Fibroblast of the conjunctiva (primary cell): ENCODE measurements around the gene SLC24A2.

Experiments used
- DNase-seq: peaks from one replicate; pipeline ENCODE4 v3.0.0-alpha.2; 2010; ENCODE audit warnings: low read depth

The SLC24A2 gene

GRCh38 chr9:19757745-19758144 lies 31.1 kb downstream of the SLC24A2 start:
- no peak for DNase-seq

GRCh38 chr9:19754921-19755320 lies 33.9 kb downstream of the SLC24A2 start:
- no peak for DNase-seq

GRCh38 chr9:19748278-19749126 lies 40.3 kb downstream of the SLC24A2 start:
- no peak for DNase-seq

GRCh38 chr9:19746223-19746622 lies 42.6 kb downstream of the SLC24A2 start:
- no peak for DNase-seq

GRCh38 chr9:19741178-19741577 lies 47.7 kb downstream of the SLC24A2 start:
- DNase-seq: no peak
